Neural cell (in vitro differentiated cells): ENCODE results near the gene FAM135A. TPM values are rescaled to one million over a fixed set of nuclear protein-coding genes. Genes with fewer than 3 reads are reported as not detected.
"Not testable (repeated sequence)": the region's sequence is repeated elsewhere in the genome, so short reads cannot be mapped to it uniquely, and the experiment has no call there.

Experiments used
- H2AFZ ChIP-seq: fragments of 200-600, 300-800 bp; sonication (generic), shearing (Covaris generic); 2 replicates; pipeline ENCODE4 v1.6.0; 2014; ENCODE audit warnings: low read depth, mild to moderate bottlenecking, antibody characterized with exemption, low read length, moderate library complexity
- H3F3A ChIP-seq: fragments of 200-600 bp; shearing (Covaris generic); 2 replicates; pipeline ENCODE4 v1.6.1; 2016; ENCODE audit warnings: mild to moderate bottlenecking, moderate library complexity, mixed read lengths, antibody characterized with exemption, low read length; ENCODE audit not compliant: insufficient read depth, poor library complexity, severe bottlenecking
- H3K27ac ChIP-seq: fragments of 200-600, 300-800 bp; sonication (generic), shearing (Covaris generic); 2 replicates; pipeline ENCODE4 v1.5.1; 2014; ENCODE audit warnings: mild to moderate bottlenecking, low read length, moderate library complexity
- H3K27me3 ChIP-seq: fragments of 300-800, 200-600 bp; sonication (generic), shearing (Covaris generic); 2 replicates; pipeline ENCODE4 v1.6.0; 2014; ENCODE audit warnings: mild to moderate bottlenecking, low read depth, low read length, moderate library complexity; ENCODE audit not compliant: insufficient read depth
- H3K36me3 ChIP-seq: fragments of 300-800, 200-600 bp; sonication (generic), shearing (Covaris generic); 2 replicates; pipeline ENCODE4 v1.5.1; 2014; ENCODE audit warnings: mild to moderate bottlenecking, antibody characterized with exemption, low read length, moderate library complexity; ENCODE audit not compliant: insufficient read depth
- H3K4me2 ChIP-seq: fragments of 300-800, 200-600 bp; sonication (generic), shearing (Covaris generic); 2 replicates; pipeline ENCODE4 v1.6.0; 2014; ENCODE audit warnings: mild to moderate bottlenecking, low read length
- H3K4me3 ChIP-seq: fragments of 300-800, 200-600 bp; sonication (generic), shearing (Covaris generic); 2 replicates; pipeline ENCODE4 v1.5.1; 2014; ENCODE audit warnings: mild to moderate bottlenecking, low read length, moderate library complexity
- H3K79me2 ChIP-seq: fragments of 200-600 bp; shearing (Covaris generic); replicated peaks from 2 replicates; pipeline ENCODE4 v1.6.0; 2014; ENCODE audit warnings: mild to moderate bottlenecking, low read length, moderate library complexity; ENCODE audit not compliant: insufficient read depth
- H3K9ac ChIP-seq: fragments of 300-800, 200-600 bp; sonication (generic), shearing (Covaris generic); 2 replicates; pipeline ENCODE4 v1.6.1; 2016; ENCODE audit warnings: mild to moderate bottlenecking, low read length, mixed read lengths
- H3K9me2 ChIP-seq: fragments of 200-600 bp; shearing (Covaris generic); 2 replicates; pipeline ENCODE4 v1.6.1; 2016; ENCODE audit warnings: mild to moderate bottlenecking, low read length, mixed read lengths; ENCODE audit not compliant: insufficient read depth
- H3K9me3 ChIP-seq: fragments of 200-600, 300-800 bp; sonication (generic), shearing (Covaris generic); 2 replicates; pipeline ENCODE4 v1.6.1; 2016; ENCODE audit warnings: mild to moderate bottlenecking, mixed run types, low read length, moderate library complexity, mixed read lengths
- H4K20me1 ChIP-seq: fragments of 200-600 bp; shearing (Covaris generic); 2 replicates; pipeline ENCODE4 v1.6.1; 2016; ENCODE audit warnings: mild to moderate bottlenecking, mixed run types; ENCODE audit not compliant: insufficient read depth
- EP300 ChIP-seq: fragments of 450-650 bp; conservative IDR thresholded peaks from 2 replicates; pipeline ENCODE4 v1.6.1; 2014; ENCODE audit warnings: antibody characterized with exemption, mild to moderate bottlenecking, moderate library complexity; ENCODE audit not compliant: poor library complexity, severe bottlenecking
- EZH2 ChIP-seq: fragments of 200-600, 300-800 bp; shearing (Covaris generic), sonication (generic); IDR thresholded peaks from 2 replicates; pipeline ENCODE4 v1.6.1; 2014; ENCODE audit warnings: antibody characterized with exemption, low read length, borderline replicate concordance, mild to moderate bottlenecking; ENCODE audit not compliant: insufficient read depth, poor library complexity, severe bottlenecking
- MXI1 ChIP-seq: fragments of 450-650 bp; conservative IDR thresholded peaks from 2 replicates; pipeline ENCODE4 v1.6.1; 2014; ENCODE audit warnings: antibody characterized with exemption, mild to moderate bottlenecking; ENCODE audit not compliant: poor library complexity, severe bottlenecking
- POLR2AphosphoS5 ChIP-seq: IDR thresholded peaks from 2 replicates; pipeline ENCODE4 v1.6.1; 2012
- RAD21 ChIP-seq: fragments of 450-650 bp; conservative IDR thresholded peaks from 2 replicates; pipeline ENCODE4 v1.6.1; 2014; ENCODE audit warnings: antibody characterized with exemption, mild to moderate bottlenecking, moderate library complexity
- REST ChIP-seq: IDR thresholded peaks from 2 replicates; pipeline ENCODE4 v1.6.1; 2012; ENCODE audit warnings: borderline replicate concordance
- SMC3 ChIP-seq: fragments of 450-650 bp; conservative IDR thresholded peaks from 2 replicates; pipeline ENCODE4 v1.6.1; 2014; ENCODE audit warnings: antibody characterized with exemption, mild to moderate bottlenecking, moderate library complexity; ENCODE audit not compliant: poor library complexity
- TAF1 ChIP-seq: IDR thresholded peaks from 2 replicates; pipeline ENCODE4 v1.6.1; 2012; ENCODE audit warnings: low read depth
- polyA plus RNA-seq: library from polyadenylated mRNA; depleted of rRNA; stranded (reverse); fragments of >200 nt; gene quantifications from 2 replicates; pipeline ENCODE4 v1.2.3, GENCODE V29; 2014
- TF ChIP-seq, protein P1 (sequence below): fragments of 450-650 bp; IDR thresholded peaks from 2 replicates; pipeline ENCODE4 v1.5.1; 2014; ENCODE audit warnings: antibody characterized with exemption, mild to moderate bottlenecking, moderate library complexity; ENCODE audit not compliant: poor library complexity, severe bottlenecking

FAM135A gene
- polyA plus RNA-seq, 1 donor from 2014 or later: 31.4 TPM

- no peaks in the 10 kb centered on the region for H3K27me3 ChIP-seq
- H3K27ac ChIP-seq: no peak overlapping the region
- no peaks in the 10 kb centered on the region for H3K9me3 ChIP-seq
- no peak overlapping the region for H3K4me2 ChIP-seq
- H3K79me2 ChIP-seq: no peaks in the 10 kb centered on the region
- H3K4me3 ChIP-seq: no peak overlapping the region
- H4K20me1 ChIP-seq: no peaks in the 10 kb centered on the region
- no peak overlapping the region for H2AFZ ChIP-seq
- H3F3A ChIP-seq: no peaks in the 10 kb centered on the region
- no peaks in the 10 kb centered on the region for H3K9me2 ChIP-seq
- no peak overlapping the region for H3K9ac ChIP-seq
- TF ChIP-seq REST (no peak), SMC3 (no peak), RAD21 (no peak)
- peaks cover 7% of the 10 kb centered on the region for H3K36me3 ChIP-seq
Observed at GRCh38 chr6:70479236-70479635, 65.9 kb downstream of the FAM135A start.

DNA sequence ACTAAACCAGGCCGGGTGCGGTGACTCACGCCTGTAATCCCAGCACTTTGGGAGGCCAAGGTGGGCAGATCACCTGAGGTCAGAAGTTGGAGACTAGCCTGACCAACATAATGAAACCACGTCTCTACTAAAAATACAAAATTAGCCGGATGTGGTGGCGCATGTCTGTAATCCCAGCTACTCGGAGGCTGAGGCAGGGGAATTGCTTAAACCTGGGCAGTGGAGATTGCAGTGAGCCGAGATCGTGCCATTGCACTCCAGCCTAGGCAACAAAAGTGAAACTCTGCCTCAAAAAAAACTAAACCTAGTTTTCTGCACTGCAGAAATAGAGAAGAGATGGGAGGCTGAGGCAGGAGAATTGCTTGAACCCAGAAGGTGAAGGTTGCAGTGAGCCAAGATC, 73.3 kb downstream of the FAM135A start:
- H3K36me3 ChIP-seq, H4K20me1 ChIP-seq, H2AFZ ChIP-seq, H3K79me2 ChIP-seq, H3K9me3 ChIP-seq, H3K9ac ChIP-seq, H3F3A ChIP-seq, H3K27ac ChIP-seq, H3K27me3 ChIP-seq, H3K4me2 ChIP-seq, H3K9me2 ChIP-seq, H3K4me3 ChIP-seq: not testable (repeated sequence)

DNA sequence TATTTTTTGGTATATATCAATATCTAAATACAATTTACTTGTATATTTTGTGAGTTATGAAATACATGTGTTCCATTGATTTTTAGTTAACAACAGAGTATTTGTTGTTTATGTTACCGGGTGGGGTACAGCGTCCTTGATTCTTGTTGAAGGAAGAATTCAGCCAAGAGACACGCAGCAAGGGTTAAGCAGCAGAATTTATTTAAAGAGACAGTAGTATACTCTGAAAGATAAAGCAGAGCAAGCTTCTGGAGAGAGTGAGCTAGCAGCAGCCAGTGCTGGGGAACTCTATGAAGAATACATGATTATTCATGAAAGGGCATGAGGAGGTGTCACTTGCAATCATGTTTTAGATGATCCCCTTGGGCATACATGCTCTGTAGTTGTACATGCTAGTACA, 76.1 kb downstream of the FAM135A start:
- no peaks in the 10 kb centered on the region for H3K9me3 ChIP-seq
- H4K20me1 ChIP-seq: no peaks in the 10 kb centered on the region
- H3K79me2 ChIP-seq: no peaks in the 10 kb centered on the region
- no peaks in the 10 kb centered on the region for H3F3A ChIP-seq
- H3K27me3 ChIP-seq: no peaks in the 10 kb centered on the region
- H3K9me2 ChIP-seq: no peaks in the 10 kb centered on the region
- no peak for TF ChIP-seq MXI1
- TF ChIP-seq, protein P1, sequence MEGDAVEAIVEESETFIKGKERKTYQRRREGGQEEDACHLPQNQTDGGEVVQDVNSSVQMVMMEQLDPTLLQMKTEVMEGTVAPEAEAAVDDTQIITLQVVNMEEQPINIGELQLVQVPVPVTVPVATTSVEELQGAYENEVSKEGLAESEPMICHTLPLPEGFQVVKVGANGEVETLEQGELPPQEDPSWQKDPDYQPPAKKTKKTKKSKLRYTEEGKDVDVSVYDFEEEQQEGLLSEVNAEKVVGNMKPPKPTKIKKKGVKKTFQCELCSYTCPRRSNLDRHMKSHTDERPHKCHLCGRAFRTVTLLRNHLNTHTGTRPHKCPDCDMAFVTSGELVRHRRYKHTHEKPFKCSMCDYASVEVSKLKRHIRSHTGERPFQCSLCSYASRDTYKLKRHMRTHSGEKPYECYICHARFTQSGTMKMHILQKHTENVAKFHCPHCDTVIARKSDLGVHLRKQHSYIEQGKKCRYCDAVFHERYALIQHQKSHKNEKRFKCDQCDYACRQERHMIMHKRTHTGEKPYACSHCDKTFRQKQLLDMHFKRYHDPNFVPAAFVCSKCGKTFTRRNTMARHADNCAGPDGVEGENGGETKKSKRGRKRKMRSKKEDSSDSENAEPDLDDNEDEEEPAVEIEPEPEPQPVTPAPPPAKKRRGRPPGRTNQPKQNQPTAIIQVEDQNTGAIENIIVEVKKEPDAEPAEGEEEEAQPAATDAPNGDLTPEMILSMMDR: no peak
- TF ChIP-seq RAD21: no peak
- no peak for TF ChIP-seq SMC3
- no peak for TF ChIP-seq TAF1
- TF ChIP-seq POLR2AphosphoS5: no peak
- TF ChIP-seq REST: no peak
- no peak for TF ChIP-seq EP300
- TF ChIP-seq EZH2: no peak
- H2AFZ ChIP-seq: no peak overlapping the region
- no peaks in the 10 kb centered on the region for H3K36me3 ChIP-seq
- H3K4me2 ChIP-seq: no peak overlapping the region
- H3K27ac ChIP-seq: no peak overlapping the region
- H3K9ac ChIP-seq: no peak overlapping the region
- H3K4me3 ChIP-seq: no peak overlapping the region
